Ascending aorta (tissue), 2 donors: ENCODE results near the gene HSPA1A. TPM values are rescaled to one million over a fixed set of nuclear protein-coding genes. Genes with fewer than 3 reads are reported as not detected.
"Not testable (repeated sequence)": the region's sequence is repeated elsewhere in the genome, so short reads cannot be mapped to it uniquely, and the experiment has no call there.

ENCODE experiments used
- DNase-seq, 2 donors: peaks; one replicate each; pipeline ENCODE4 v3.0.0-alpha.2; 2019; ENCODE audit warnings: low spot score in 2 of 2
- H3K27ac ChIP-seq, 2 donors: fragments of 200-600 bp; sonication (generic); one replicate each; pipeline ENCODE4 v1.5.1; 2016 to 2017; ENCODE audit warnings: mild to moderate bottlenecking in 1 of 2
- H3K27me3 ChIP-seq: fragments of 200-600 bp; sonication (generic); one replicate; pipeline ENCODE4 v1.5.1; 2017
- H3K36me3 ChIP-seq, 2 donors: fragments of 200-600 bp; sonication (generic); one replicate each; pipeline ENCODE4 v1.5.1; 2016
- H3K4me1 ChIP-seq, 2 donors: fragments of 200-600 bp; sonication (generic); one replicate each; pipeline ENCODE4 v1.5.1; 2016 to 2017; ENCODE audit warnings: mild to moderate bottlenecking in 1 of 2
- H3K4me3 ChIP-seq, 2 donors: fragments of 200-600 bp; sonication (generic); one replicate each; pipeline ENCODE4 v1.5.1; 2016 to 2017; ENCODE audit warnings: mild to moderate bottlenecking in 1 of 2
- H3K9me3 ChIP-seq, 2 donors: fragments of 200-600 bp; sonication (generic); one replicate each; pipeline ENCODE4 v1.5.1; 2016
- CTCF ChIP-seq, 3 experiments: fragments of 200-600 bp in 2 of 3; fragments of 450-650 bp in 1 of 3; sonication (generic) in 2 of 3; IDR thresholded peaks; one replicate each; pipeline ENCODE4 v1.5.1; 2016 to 2019; ENCODE audit warnings: antibody characterized with exemption in 3 of 3, mild to moderate bottlenecking in 1 of 3, moderate library complexity in 1 of 3
- intact Hi-C: fragments of 100-400 bp; cut with DNase I; formaldehyde crosslinking; loops from one replicate; pipeline ENCODE4 v1.15.1; 2023
- total RNA-seq: library from RNA; depleted of rRNA; stranded (reverse); fragments of >200 nt; gene quantifications from one replicate; pipeline ENCODE4 v1.1.0, GENCODE V29; 2016

HSPA1A gene
- total RNA-seq, 1 donor from 2014 or later: 288 TPM

GRCh38 chr6:31822036-31822821 lies 6.9 kb downstream of the HSPA1A start:
- no peak for TF ChIP-seq CTCF (IDR thresholded peaks at IDR 0.05)
- H3K9me3 ChIP-seq: no peaks in the 10 kb centered on the region
- intact Hi-C loops: no loop called here
- peak; percentile 83 to 97 for DNase-seq
- peaks cover 18 to 46% of the 10 kb centered on the region in 2 donors for H3K4me1 ChIP-seq
- no peaks in the 10 kb centered on the region for H3K27me3 ChIP-seq
- no peaks in the 10 kb centered on the region for H3K36me3 ChIP-seq
- H3K4me3 ChIP-seq: peak overlapping the region; percentile 69 to 75
- peak overlapping the region; percentile 96 to 99 for H3K27ac ChIP-seq

DNA sequence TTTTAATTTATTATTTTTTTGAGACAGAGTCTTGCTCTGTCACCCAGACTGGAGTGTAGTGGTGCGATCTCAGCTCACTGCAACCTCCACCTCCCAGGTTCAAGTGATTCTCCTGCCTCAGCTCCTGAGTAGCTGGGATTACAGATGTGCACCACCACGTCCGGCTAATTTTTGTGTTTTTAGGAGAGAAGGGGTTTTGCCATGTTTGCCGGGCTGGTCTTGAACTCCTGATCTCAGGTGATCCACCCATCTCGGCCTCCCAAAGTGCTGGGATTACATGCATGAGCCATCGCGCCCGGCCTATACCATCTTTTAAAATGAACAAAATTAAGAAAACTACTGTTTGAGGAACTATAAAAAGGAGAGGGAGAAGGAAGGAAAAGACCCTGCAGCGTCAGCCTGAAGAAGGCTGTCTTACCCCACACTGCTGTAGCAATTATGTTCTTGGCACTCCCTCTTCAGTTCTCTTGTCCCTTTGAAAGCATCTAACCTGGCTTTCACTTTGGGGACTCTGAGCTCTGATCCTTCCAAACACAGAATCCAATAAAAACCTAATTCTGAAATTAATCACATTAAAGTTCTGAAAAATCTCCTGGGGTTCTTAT lies 8.4 kb downstream of the HSPA1A start:
- H3K9me3 ChIP-seq, intact Hi-C loops: not testable (repeated sequence)

DNA sequence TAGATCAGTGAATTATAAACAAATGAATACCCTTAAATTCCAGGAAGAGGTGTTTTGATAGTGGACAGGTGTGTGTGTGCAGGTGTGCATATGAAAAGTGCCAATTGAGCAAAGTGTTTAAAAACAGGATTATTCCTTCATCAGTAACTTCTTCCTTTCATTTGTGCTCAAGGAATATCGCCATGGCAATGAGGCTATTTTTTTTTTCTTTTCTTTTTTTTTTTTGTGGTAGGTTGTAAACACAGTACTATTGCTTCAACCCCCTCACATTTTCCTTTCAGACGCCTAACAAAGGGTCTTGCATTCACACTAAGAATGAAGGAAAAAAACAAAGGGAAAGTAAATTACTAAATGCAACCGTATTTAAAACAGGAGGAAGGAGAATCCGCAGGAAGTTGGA lies 10.2 kb downstream of the HSPA1A start:
- DNase-seq: no peak
- TF ChIP-seq CTCF (IDR thresholded peaks at IDR 0.05): no peak
- H3K4me1 ChIP-seq: peaks cover 15 to 30% of the 10 kb centered on the region in 2 donors
- no peaks in the 10 kb centered on the region for H3K36me3 ChIP-seq
- intact Hi-C loops: no loop called here
- no peaks in the 10 kb centered on the region for H3K9me3 ChIP-seq
- no peak overlapping the region for H3K4me3 ChIP-seq
- H3K27ac ChIP-seq: peak overlapping the region; percentile 93 to 96
- no peaks in the 10 kb centered on the region for H3K27me3 ChIP-seq

More for the DNA sequence above, 8.4 kb downstream of the HSPA1A start:
- DNase-seq, H3K27me3 ChIP-seq, H3K4me3 ChIP-seq, H3K36me3 ChIP-seq: not testable (repeated sequence)
- Histone ChIP-seq H3K4me1 (peaks cover 15 to 45% of the 10 kb centered on the region in 2 donors), H3K27ac (peak overlapping the region; percentile 96 to 99)

DNA sequence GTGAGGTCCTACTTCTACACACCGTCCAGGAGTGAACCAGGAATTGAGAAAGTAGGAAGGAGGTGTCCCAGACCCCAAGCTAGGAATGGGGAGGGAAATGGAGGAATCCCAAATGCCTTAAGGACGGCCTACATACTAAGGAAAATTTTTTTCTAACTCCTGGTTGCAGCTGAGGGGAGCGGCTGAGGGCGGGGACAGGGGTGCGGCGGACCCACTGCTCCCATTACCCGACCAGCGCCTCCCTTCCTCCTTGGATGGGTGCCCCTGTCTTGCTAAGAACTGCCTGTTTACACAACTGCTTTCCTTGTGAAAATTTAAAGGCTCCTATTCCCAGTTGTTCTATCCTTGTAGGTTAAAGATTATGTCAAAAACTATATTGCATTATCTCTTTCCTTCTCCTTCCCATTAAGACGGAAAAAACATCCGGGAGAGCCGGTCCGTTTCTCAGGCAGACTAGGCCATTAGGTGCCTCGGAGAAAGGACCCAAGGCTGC lies 11.5 kb downstream of the HSPA1A start:
- no peaks in the 10 kb centered on the region for H3K9me3 ChIP-seq
- DNase-seq: peak in 1 of 2 donors; percentile 94
- H3K4me1 ChIP-seq: peaks cover 19 to 34% of the 10 kb centered on the region in 2 donors
- peak overlapping the region; percentile 91 to 93 for H3K27ac ChIP-seq
- H3K27me3 ChIP-seq: no peaks in the 10 kb centered on the region
- H3K4me3 ChIP-seq: peak overlapping the region; percentile 3 to 90
- H3K36me3 ChIP-seq: no peaks in the 10 kb centered on the region
- no peak for TF ChIP-seq CTCF (IDR thresholded peaks at IDR 0.05)
- intact Hi-C loops: loop anchor here (2.0 kb wide), 2 partner anchors 30 to 92 kb away; no protein-coding TSS in a partner anchor

- H3K27me3 ChIP-seq: no peaks in the 10 kb centered on the region
- no peak for TF ChIP-seq CTCF (IDR thresholded peaks at IDR 0.05)
- intact Hi-C loops: loop anchor here (2.0 kb wide), 2 partner anchors 31 to 93 kb away; no protein-coding TSS in a partner anchor
- no peaks in the 10 kb centered on the region for H3K9me3 ChIP-seq
- H3K27ac ChIP-seq: peak within 1 kb of the TSS; percentile 91 to 93
- peaks cover 20 to 35% of the 10 kb centered on the region in 2 donors for H3K4me1 ChIP-seq
- peak; percentile 99 to 100 for DNase-seq
- peak within 1 kb of the TSS; percentile 56 to 90 for H3K4me3 ChIP-seq
- no peaks in the 10 kb centered on the region for H3K36me3 ChIP-seq
Observed at GRCh38 chr6:31827286-31828079, 12.1 kb downstream of the HSPA1A start, which contains the start of gene HSPA1B. HSPA1B (plus strand) TSS chr6:31827738; CDS start chr6:31827951, 213 bp downstream.
